Activated CD4-positive, alpha-beta T cell treated with anti-CD3 and anti-CD28 coated beads, Interleukin-2, amount 10 ng/mL, durations not matched to agents 7 days and 5 days (primary cell): Measurements from ENCODE around the gene DIS3L. TPM values are rescaled to one million over a fixed set of nuclear protein-coding genes. Genes with fewer than 3 reads are reported as not detected.
A peak's percentile ranks its signal among the peaks of the same experiment; 100 is the strongest.
"Not testable (repeated sequence)": the region's sequence is repeated elsewhere in the genome, so short reads cannot be mapped to it uniquely, and the experiment has no call there.

Experiments used
- CTCF ChIA-PET: fragments of 350-600 bp; sonication (Branson Sonifier 250); formaldehyde crosslinking; loops from one replicate; lab custom pipeline; 2021; ENCODE audit warnings: antibody characterized with exemption; lab: Charles Lee
- POLR2A ChIA-PET: fragments of 350-600 bp; sonication (Branson Sonifier 250); formaldehyde crosslinking; loops from one replicate; lab custom pipeline; 2021; ENCODE audit warnings: antibody characterized with exemption; lab: Charles Lee
- DNase-seq: peaks from one replicate; pipeline ENCODE4 v3.0.0-alpha.2; 2020
- H3K27ac Mint-ChIP-seq: one replicate; pipeline ENCODE4 v1.8.0; 2021; ENCODE audit warnings: mild to moderate bottlenecking, moderate library complexity, mixed read lengths
- H3K27me3 Mint-ChIP-seq: one replicate; pipeline ENCODE4 v1.8.0; 2021; ENCODE audit warnings: mixed read lengths
- H3K36me3 Mint-ChIP-seq: one replicate; pipeline ENCODE4 v1.8.0; 2021; ENCODE audit warnings: low read depth, mixed read lengths
- H3K4me1 Mint-ChIP-seq: one replicate; pipeline ENCODE4 v1.8.0; 2021; ENCODE audit warnings: mixed read lengths
- H3K4me3 Mint-ChIP-seq: one replicate; pipeline ENCODE4 v1.8.0; 2021; ENCODE audit warnings: mild to moderate bottlenecking, moderate library complexity, mixed read lengths
- H3K9me3 Mint-ChIP-seq: one replicate; pipeline ENCODE4 v1.8.0; 2021; ENCODE audit warnings: mixed read lengths
- total RNA-seq, 2 experiments: library from RNA; stranded (reverse); gene quantifications; one replicate each; pipeline ENCODE4 v1.2.3, GENCODE V29; 2021

Gene DIS3L
- total RNA-seq: 10 to 100 TPM; 31.2 to 35.6 TPM

DNA sequence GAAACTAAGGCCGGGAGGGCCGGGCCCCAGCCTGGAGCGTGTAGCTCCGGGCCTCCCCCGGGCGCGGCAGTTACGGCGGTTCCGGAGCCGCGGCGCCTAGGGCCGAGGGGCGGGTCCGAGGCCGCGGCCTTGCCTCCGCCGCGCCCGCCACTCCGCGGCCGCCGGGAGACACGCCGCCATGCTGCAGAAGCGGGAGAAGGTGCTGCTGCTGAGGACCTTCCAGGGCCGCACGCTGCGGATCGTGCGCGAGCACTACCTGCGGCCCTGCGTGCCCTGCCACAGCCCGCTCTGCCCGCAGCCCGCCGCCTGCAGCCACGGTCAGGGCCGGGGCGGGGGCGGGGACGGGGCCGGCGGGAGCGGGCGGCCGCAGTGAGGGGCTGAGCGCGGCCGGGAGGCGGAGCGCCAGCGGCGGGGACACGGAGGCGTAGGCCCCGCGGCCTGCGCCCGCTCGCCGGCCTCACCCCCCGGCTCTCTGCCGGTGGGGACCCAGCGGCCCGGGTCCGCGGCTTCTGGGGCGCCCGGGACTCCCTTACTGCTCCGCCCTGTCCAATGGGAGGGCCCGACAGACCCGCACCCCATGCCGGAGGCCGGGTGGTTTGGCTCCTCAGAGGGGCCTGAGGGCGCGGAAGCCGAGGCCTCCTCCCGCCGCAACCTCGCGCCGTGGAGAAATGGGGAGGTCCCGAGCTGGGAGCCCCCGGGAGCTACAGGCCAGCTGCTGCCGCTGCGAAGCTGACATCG lies at the start of gene DIS3L:
Gene DIS3L (plus strand): TSS at position 150 of the 738 bp plus-strand sequence. CDS start 29 bp downstream, at position 179.
- Mint-ChIP-seq H3K27ac (peak within 1 kb of the TSS; percentile 95), H3K4me1 (peaks cover 49% of the 10 kb centered on the region), H3K4me3 (peak within 1 kb of the TSS; percentile 85), H3K27me3 (peaks cover 2% of the 10 kb centered on the region), H3K9me3 (no peaks in the 10 kb centered on the region), H3K36me3 (peaks cover 8% of the 10 kb centered on the region)
- CTCF ChIA-PET: interaction anchor here (1.2 to 1.6 kb wide), 3 partner anchors 9 to 205 kb away, joined by 4 to 5 read pairs (median 4); no protein-coding TSS in a partner anchor
- peak; percentile 62 for DNase-seq
- POLR2A ChIA-PET: interaction anchor here (1.2 kb wide), 1 partner anchor 93 kb away, joined by 6 read pairs; no protein-coding TSS in a partner anchor

DNA sequence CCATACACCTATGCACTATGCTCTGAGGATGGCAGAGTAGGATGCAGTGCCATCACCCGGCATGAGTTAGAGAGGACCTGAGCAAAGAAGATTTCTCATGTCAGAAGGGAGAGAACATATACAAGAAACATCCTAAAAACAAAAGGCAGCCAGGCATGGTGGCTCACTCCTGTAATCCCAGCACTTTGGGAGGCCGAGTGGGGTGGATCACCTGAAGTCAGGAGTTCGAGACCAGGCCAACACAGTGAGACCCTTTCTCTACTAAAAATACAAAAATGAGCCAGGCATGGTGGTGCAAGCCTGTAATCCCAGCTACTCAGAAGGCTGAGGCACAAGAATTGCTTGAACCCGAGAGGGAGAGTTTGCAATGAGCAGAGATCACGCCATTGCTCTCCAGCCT lies 47.5 kb upstream of the DIS3L start:
- H3K27ac Mint-ChIP-seq, H3K4me3 Mint-ChIP-seq, POLR2A ChIA-PET, H3K36me3 Mint-ChIP-seq, H3K4me1 Mint-ChIP-seq, DNase-seq, H3K9me3 Mint-ChIP-seq: not testable (repeated sequence)
- peaks cover 49% of the 10 kb centered on the region for H3K27me3 Mint-ChIP-seq
- CTCF ChIA-PET: interaction anchor here (0.6 kb wide), 1 partner anchor 39 kb away, joined by 3 read pairs; no protein-coding TSS in a partner anchor

DNA sequence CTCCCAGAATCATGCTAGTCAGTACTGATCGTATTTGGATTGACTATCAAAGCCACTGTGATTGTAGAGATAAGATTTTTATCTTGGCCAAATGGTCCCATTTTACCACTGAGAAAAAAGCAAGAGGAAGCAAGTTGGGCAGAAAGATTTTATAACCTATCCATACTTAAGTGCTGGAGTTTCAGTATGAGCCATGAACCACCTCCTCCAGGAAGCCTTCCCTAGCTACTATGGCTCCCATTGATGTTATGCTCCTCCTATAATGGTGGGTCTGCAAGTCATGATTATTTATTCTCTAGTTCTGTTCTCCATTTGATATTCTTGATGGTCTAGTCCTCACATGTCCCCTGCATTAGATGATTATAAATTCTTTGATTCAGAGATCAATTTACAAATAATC lies 46.4 kb upstream of the DIS3L start:
- Mint-ChIP-seq H3K27ac (no peak overlapping the region), H3K4me1 (peaks cover 9% of the 10 kb centered on the region), H3K4me3 (no peak overlapping the region), H3K27me3 (peaks cover 55% of the 10 kb centered on the region), H3K36me3 (no peaks in the 10 kb centered on the region), H3K9me3 (no peaks in the 10 kb centered on the region)
- POLR2A ChIA-PET: no interaction called here
- CTCF ChIA-PET: no interaction called here
- DNase-seq: no peak

DNA sequence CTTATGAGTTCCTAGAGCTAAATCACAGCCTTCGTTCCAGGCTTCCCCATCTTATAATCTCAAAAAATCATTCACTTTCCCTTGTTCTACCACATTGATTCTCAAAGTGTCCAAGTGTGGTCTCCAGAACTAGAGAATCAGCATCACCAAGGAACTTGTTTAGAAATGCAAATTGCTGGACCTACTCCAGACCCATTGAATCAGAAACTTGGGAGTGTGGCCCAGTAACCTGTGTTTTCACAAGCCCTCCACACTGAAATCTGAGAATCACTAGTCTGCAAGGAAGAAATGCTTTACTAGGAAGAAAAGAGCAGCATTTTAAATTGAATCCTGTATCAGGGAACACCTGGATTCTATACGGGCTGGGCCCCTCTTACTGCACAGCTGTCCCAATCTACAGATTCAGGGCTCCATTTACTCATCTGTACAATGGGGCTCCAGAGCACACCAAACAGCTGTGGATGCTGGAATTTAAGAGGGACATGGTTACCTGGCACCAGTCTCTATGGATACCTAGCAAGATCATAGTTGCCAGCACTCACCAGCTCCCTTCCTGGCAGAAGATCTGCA lies 43.7 kb upstream of the DIS3L start:
- Mint-ChIP-seq H3K27me3 (peaks cover 65% of the 10 kb centered on the region), H3K27ac (no peak overlapping the region), H3K4me3 (no peak overlapping the region), H3K36me3 (no peaks in the 10 kb centered on the region), H3K9me3 (no peaks in the 10 kb centered on the region), H3K4me1 (peaks cover 19% of the 10 kb centered on the region)
- CTCF ChIA-PET: interaction anchor here (1.6 kb wide), 1 partner anchor 249 kb away, joined by 5 read pairs; the partner anchor contains the start of gene SNAPC5
- DNase-seq: no peak
- POLR2A ChIA-PET: no interaction called here

DNA sequence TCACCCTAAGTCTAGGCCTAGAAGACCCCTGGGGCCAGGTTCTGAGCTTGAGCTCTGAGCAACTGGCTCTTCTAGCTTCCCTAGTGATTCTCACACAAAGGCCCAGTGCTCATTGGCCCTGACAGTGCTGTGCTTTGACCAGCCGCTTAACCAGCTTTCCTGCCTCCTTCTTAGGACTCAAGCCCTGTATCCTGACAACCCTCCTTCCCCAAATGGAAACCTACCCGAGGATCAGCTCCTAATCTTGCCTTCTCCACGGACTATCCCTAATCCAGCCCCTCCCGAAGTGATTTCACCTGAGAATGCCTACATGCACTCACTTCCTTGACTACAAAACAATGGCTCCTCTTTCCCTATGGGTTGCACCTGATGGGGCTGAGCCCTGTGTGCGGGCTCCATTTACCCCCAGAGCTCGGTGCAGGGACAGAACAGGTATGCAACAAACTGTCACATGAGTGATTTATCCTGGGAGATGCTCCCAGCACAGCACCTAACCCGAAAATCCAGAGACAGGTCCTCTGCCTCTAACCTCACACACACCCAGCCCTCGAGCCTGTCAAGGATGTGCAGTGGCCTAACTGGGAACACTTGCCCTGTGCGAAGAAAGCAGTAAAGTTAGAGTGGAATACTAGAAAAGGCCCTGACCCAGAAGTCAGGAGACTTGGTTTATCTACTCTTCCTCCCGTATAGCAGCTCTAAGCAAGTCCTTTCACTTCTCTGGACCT lies 42.1 kb upstream of the DIS3L start:
- POLR2A ChIA-PET: interaction anchor here (0.6 kb wide), 1 partner anchor 380 kb away, joined by 4 read pairs; no protein-coding TSS in a partner anchor
- H3K27ac Mint-ChIP-seq: no peak overlapping the region
- no peak for DNase-seq
- H3K36me3 Mint-ChIP-seq: no peaks in the 10 kb centered on the region
- peak overlapping the region; percentile 40 for H3K4me3 Mint-ChIP-seq
- H3K4me1 Mint-ChIP-seq: peaks cover 19% of the 10 kb centered on the region
- CTCF ChIA-PET: interaction anchor here (0.5 to 1.8 kb wide), 4 partner anchors 40 to 247 kb away, joined by 3 to 5 read pairs (median 4); partner anchors contain the start of genes DIS3L and SNAPC5
- no peaks in the 10 kb centered on the region for H3K9me3 Mint-ChIP-seq
- peaks cover 72% of the 10 kb centered on the region for H3K27me3 Mint-ChIP-seq

DNA sequence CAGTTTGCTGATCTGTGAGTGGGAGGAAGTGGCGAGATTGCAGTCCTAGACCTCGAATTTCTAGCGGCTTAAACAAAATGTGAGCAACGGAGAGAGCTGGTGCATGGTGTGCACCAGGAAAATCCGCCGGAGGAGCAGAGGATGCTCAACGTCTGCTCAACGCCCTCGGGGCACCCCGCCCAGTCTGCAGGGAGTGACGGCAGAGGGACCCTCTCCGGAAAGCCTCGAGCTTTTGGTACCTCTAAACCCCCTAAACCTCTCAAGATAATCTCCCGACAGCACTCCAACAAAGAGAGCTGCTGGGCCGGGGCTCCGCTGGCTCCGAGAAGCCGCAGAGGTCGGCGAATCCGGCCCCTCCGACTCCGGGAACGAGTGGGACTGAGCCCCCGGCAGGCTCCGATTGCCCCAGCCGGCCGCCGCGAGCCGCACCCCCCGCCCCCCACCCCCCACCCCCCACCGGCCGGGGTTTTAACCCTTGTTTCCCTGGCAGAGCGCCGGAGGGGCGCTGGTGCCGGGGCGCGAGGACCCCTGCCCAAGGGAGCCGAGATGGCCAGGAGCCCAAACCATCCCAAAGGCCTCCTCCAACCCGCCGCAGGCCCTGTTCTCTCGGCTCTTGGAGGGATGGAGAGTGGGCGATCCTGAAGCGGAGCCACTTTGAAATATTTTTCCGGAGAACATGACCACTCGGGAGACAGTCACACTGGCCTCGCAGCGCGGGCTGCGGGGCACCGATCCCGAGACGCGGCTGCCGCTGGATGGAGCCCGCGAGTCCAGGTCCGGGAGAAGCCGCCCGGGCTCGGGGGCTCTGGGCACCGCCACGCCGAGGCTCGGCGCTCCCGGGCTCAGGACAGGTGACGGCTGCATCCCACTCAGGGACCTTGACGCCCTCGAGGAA lies 41.3 kb upstream of the DIS3L start:
- no peaks in the 10 kb centered on the region for H3K36me3 Mint-ChIP-seq
- POLR2A ChIA-PET: interaction anchor here (0.6 kb wide), 1 partner anchor 381 kb away, joined by 4 read pairs; no protein-coding TSS in a partner anchor
- peaks cover 19% of the 10 kb centered on the region for H3K4me1 Mint-ChIP-seq
- H3K9me3 Mint-ChIP-seq: no peaks in the 10 kb centered on the region
- DNase-seq: peak; percentile 36
- H3K27ac Mint-ChIP-seq: no peak overlapping the region
- CTCF ChIA-PET: interaction anchor here (0.6 to 1.8 kb wide), 3 partner anchors 35 to 42 kb away, joined by 3 to 4 read pairs (median 3); partner anchors contain the start of gene DIS3L
- H3K4me3 Mint-ChIP-seq: peak overlapping the region; percentile 40
- H3K27me3 Mint-ChIP-seq: peaks cover 77% of the 10 kb centered on the region

DNA sequence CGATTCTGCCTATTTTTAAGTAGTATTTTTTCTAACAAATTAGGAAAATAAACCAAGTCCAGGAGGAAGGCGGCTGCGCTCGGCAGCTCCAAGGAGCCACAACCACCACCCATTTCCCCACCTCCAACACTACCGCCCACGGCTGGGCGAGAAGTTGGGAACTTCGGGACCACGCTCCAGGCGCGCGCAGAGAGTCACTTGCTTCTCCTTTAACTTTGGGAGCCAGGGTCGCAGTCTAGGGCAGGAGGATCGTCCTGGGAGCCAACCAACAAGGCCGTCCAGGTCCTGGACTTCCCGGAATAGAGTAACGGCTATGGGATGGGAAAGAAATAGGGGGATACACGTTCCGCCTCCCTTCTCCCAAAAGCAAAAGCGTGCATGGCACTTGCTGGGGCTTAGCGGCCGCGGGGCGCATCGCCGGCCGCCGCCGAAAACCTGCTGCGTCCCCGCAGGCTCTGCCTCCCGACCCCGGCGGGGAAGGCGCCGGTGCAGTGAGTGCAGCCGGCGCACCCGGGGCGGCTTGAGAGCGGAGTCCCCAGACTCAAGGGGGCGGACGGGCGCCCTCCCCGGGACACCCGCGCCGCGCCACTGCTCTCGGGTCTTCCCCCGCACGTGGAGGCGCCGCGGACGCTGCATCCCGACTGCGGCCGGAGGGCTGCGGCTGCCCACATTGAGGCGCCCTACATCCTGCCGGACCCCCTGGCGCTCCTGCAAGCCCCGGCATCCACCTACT lies 40.5 kb upstream of the DIS3L start:
- DNase-seq: peak; percentile 8
- Mint-ChIP-seq H3K27me3 (peaks cover 76% of the 10 kb centered on the region), H3K27ac (no peak overlapping the region), H3K4me3 (peak overlapping the region; percentile 63), H3K4me1 (peaks cover 19% of the 10 kb centered on the region), H3K36me3 (no peaks in the 10 kb centered on the region), H3K9me3 (no peaks in the 10 kb centered on the region)
- CTCF ChIA-PET: interaction anchor here (0.6 kb wide), 1 partner anchor 34 kb away, joined by 3 read pairs; no protein-coding TSS in a partner anchor
- POLR2A ChIA-PET: no interaction called here

DNA sequence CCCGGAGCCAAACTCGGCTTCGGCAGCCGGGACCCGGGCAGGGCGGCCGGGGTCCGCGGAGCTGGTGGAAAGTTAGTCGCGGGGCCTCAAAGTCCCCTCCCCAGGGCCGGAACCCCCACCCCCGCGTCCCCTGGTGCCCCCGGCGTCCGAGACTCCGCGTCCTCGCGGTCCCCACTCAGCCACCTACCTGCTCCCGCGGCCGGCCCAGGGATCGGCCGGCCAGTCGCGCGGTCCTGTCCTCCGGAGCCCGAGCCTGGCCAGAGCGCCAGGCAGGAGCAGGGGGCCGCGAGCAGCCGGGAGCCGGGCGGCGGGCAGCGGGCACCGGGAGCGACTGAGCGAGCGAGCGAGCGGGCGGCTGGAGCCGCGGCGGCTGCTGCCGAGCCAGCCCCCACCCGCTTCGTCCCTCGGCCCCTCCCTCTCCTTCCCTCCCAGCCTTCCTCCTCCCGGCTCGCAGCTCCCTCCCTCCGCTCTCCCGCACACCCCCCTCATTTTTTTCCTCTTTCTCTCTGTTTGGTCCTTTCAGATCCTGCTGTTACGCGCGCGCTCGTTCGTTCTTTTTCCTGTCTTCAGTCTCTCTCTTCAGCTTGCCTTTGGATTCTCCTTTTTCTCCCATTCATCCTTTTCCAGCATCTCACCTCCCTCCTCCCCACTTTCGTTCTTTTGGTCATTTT lies 39.8 kb upstream of the DIS3L start, which contains the start of gene MEGF11:
Gene MEGF11 (minus strand): TSS at position 333 of the 671 bp plus-strand sequence. CDS start 125,347 bp downstream, outside the sequence.
- no peak for DNase-seq
- H3K9me3 Mint-ChIP-seq: no peaks in the 10 kb centered on the region
- H3K36me3 Mint-ChIP-seq: no peaks in the 10 kb centered on the region
- H3K4me3 Mint-ChIP-seq: peak within 1 kb of the TSS; percentile 63
- no peak within 1 kb of the TSS for H3K27ac Mint-ChIP-seq
- POLR2A ChIA-PET: no interaction called here
- peaks cover 19% of the 10 kb centered on the region for H3K4me1 Mint-ChIP-seq
- H3K27me3 Mint-ChIP-seq: peaks cover 75% of the 10 kb centered on the region
- CTCF ChIA-PET: no interaction called here

DNA sequence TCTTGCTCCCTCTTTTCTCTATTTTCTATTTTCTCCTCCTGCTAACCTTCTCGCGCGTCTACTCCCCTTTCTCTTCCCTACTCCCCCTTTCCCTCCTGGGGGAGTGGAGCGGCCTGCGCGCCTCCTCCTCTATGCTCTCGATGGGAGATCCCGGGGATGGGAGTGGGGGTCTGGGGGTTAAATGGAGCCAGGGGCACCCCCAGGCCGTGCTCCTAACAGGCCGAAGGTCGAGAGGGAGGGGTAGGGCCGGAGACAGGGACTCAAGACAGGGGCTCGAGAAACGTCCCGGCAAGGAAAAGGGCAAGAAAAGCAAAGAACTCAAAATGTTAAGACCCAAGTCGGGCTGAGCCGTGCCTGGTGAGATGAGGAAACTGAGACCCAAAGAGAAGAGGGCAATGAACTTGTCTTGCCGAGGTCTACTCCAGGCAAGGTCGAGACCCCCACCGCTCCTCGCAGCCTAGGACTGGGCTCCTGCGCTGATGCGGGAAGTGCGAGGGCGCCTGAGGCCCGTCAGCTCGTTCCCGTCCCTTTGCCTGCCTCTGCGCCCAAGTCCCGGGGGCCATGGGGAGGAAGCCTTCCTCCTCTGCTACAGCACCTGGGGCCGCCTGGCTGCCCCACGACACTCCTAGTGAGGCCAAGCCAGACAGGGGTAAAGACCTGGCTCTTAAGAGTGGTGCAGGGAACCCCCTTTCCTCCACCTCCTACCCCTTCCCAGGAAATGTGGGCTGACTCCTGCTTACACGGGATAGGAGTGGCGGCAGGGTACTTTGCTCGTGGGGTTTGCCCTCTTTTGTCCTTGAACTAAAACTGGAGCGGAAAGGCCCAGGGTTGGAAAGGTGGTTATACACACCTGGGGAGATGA lies 39.0 kb upstream of the DIS3L start:
- CTCF ChIA-PET: interaction anchor here (0.5 kb wide), 1 partner anchor 686 kb away, joined by 3 read pairs; no protein-coding TSS in a partner anchor
- Mint-ChIP-seq H3K36me3 (no peaks in the 10 kb centered on the region), H3K4me1 (peaks cover 12% of the 10 kb centered on the region), H3K4me3 (peak overlapping the region; percentile 63), H3K27me3 (peaks cover 69% of the 10 kb centered on the region), H3K9me3 (no peaks in the 10 kb centered on the region), H3K27ac (no peak overlapping the region)
- DNase-seq: no peak
- POLR2A ChIA-PET: no interaction called here

DNA sequence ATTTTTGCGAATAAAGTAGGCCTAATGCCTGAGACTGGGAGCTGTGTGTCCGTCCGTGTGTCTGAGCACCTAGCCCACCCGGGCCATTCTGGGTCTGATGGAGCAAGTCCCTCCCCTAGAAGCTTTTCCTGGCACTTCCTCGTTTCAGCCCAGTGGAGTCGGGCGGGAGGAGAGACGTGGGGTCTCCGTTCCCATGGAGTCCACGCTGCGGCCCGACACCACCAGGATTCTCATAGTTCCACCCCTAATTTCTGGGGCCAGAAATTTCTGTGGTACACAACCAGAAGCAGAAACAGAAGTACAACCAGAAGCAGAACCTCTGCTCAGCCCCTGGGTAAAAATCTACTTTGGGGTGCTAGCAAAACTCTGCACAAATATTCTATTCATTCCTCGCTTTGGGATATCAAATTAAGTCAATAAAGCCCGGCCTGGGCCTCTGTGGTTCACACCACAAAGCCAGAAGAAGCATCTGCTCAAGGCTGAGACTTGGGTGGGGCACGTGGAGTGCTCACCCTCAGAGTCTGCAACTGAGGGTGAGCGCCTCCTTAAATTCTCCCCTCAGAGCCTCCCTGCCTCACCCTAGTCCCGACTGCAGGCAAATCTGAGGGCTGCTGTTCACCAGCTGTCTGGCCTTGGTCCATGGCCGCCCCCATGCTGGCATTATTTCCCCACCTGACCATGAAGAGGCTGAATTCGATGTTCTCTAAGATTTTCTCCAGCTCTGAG lies 38.3 kb upstream of the DIS3L start:
- Mint-ChIP-seq H3K27me3 (peaks cover 66% of the 10 kb centered on the region), H3K4me3 (no peak overlapping the region), H3K27ac (no peak overlapping the region), H3K36me3 (no peaks in the 10 kb centered on the region), H3K9me3 (no peaks in the 10 kb centered on the region), H3K4me1 (peaks cover 12% of the 10 kb centered on the region)
- POLR2A ChIA-PET: no interaction called here
- DNase-seq: no peak
- CTCF ChIA-PET: interaction anchor here (0.5 kb wide), 1 partner anchor 686 kb away, joined by 3 read pairs; no protein-coding TSS in a partner anchor
